HG03460 (cell line): ENCODE measurements around the gene SLC6A12.
"Not testable (repeated sequence)": the region's sequence is repeated elsewhere in the genome, so short reads cannot be mapped to it uniquely, and the experiment has no call there.

ENCODE experiments used
- ATAC-seq: cut with Tn5 transposase; IDR thresholded peaks from one replicate; pipeline ENCODE4 v1.9.1; 2021; ENCODE audit not compliant: unreplicated experiment

SLC6A12 gene

GRCh38 chr12:235967-236366, 22.0 kb upstream of the SLC6A12 start:
- not testable (repeated sequence) for ATAC-seq

- ATAC-seq = no peak
Measured at GRCh38 chr12:234891-235415, 21.0 kb upstream of the SLC6A12 start.

DNA sequence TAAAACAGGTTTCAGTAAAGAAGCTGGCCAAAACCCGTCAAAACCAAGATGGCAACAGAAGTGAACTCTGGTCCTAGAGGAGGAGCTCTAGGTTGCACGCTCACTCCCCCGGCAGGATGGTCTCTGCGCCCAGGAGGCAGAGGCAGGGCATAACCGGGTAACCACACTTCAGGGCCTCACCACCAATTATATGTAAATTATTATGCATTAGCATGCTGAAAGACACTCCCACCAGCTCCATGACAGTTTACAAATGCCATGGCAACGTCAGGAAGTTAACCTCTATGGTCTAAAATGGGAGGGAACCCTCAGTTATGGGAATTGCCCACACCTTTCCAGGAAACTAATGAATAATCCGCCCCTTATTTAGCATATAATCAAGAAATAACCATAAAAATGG, 20.1 kb upstream of the SLC6A12 start:
- ATAC-seq = no peak

DNA sequence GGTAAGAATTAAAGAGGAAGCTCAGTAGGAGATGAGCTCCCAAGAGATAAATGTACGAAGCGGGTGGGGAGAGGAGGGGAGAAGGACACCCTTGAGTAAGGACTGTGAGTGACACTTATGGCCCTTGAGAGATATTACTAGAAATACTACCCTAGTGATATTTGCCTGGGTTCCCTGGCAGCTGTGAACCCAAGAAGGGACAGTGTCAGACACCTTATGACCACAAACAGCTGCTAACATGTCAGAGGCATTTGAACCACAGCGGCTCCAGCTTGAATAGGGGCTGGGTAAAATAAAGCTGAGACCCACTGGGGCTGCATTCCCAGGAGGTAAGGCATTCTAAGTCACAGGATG, 19.6 kb upstream of the SLC6A12 start:
- ATAC-seq = no peak

- ATAC-seq = no peak
Measured at GRCh38 chr12:232731-233614, 19.0 kb upstream of the SLC6A12 start.

GRCh38 chr12:230925-231671, 17.1 kb upstream of the SLC6A12 start:
- no peak for ATAC-seq

GRCh38 chr12:229441-230191, 15.7 kb upstream of the SLC6A12 start:
- ATAC-seq = no peak

GRCh38 chr12:228846-229200, 14.9 kb upstream of the SLC6A12 start:
- ATAC-seq = no peak

GRCh38 chr12:227923-228845, 14.2 kb upstream of the SLC6A12 start:
- no peak for ATAC-seq

DNA sequence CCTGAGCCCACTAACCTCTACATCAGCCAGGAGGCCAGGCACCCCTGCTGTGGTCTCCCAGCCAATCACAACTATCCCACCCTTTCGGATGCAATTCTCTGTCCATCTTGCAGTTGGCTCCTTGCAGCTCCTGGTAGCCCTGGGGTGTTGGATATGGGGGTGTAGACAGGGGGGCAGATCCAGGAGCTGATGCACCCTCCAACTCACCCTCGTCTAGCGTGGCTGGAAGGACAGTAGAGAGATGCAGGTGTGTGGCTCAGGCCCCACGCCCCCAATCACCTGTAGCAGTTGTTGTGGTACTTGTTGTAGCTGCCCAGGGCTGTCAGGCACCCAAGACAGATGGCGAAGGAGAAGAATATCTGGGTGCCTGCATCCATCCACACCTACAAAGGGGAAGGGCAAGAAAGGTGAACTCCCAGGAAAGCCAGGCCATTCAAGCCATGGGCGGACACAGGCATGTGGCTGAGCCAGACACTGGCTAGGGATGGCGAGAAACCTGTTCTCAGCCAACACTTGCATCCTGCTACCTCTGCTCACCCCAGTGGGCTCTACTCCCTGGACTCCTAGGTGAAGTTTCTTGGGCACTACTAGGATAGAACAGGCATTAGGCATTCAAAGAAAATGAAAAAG, 13.4 kb upstream of the SLC6A12 start:
- no peak for ATAC-seq

DNA sequence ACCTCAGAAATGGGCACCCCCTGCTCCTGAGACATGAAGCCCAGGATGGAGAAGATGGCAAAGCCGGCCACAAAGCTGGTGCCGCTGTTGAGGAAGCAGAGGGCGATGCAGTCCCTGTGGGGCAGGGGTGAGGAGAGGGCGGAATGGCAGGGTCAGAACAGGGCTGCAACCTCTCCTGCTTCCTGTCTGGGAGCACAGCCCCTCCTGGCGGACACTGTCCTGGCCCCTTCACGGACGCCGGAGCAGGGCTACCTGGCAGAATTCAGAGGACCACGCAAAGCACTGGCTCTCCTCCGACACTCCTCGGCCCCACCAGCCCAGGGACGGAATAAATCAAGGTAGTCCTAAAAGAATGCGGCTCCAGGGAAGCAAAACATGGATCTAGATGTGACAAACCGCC, 12.4 kb upstream of the SLC6A12 start:
- no peak for ATAC-seq

- ATAC-seq = no peak
Measured at GRCh38 chr12:225012-225411, 11.1 kb upstream of the SLC6A12 start.

DNA sequence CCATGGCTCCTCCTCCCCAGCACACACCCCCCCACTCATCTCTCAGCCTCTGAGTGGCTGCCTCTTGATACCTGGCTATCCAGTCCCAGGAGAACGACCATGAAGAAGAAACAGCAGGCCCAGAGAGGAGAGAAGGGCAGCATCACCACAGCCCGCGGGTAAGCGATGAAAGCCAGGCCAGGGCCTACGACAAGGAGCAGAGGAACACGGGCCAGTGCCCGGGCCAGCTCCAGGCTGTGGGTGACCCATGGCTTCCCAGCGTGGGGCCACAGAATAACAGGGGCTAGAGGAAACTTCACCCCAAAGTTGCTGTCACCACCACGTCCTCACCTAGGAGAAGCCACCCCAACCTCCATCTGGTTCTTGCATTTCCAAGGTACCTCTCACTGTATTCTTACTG, 10.4 kb upstream of the SLC6A12 start:
- ATAC-seq = no peak

DNA sequence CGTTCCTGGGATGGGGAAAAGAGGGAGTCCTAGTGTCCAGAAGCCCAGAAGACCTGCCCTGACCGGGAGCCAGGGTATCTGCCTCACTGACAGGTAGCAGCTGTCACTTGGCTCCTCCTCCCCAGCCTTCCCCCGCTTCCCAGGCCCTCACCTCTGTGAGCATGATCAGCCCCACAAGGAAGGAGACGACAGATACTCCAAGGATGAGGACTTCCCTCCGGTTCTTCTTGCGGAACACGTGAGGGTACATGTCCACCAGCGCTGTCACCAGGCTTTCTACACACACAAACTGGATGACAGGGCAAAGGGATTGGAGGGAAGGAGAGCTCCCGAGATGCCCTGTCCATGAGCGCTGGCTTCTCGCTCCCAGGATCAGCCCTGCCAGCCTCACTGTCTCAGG, 9.9 kb upstream of the SLC6A12 start:
- ATAC-seq = no peak

- ATAC-seq = no peak
Measured at GRCh38 chr12:221736-222135, 7.8 kb upstream of the SLC6A12 start.

DNA sequence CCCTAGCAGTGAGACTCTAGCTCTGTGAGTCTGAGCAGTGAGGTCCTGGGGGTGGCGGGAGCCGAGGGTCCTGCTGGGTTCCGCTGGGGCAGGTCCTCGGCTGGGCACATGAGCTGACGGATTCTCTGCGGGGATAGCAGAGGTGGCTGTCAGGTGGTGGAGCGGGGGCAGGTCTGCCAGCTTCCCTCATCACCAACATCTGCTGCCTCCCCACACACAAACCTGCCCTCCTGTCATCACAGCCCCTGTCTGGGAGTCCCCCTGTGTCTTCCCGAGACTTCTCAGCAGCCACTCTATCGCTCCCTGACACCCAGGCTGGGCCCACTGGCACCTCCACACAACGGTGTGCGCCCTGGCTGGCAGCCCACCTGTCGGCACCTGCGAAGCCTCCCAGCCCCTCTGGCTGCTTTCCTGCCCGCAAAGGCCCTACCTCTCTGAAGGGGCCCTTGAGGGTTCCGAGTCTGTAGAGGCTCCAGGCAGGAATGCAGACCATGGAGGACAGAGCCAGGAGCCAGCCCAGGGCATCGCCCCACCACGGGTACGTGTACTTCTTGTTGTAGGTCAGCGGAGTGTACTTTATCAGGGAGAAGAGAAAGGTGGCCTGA, 7.1 kb upstream of the SLC6A12 start:
- ATAC-seq = no peak

GRCh38 chr12:220491-220890, 6.5 kb upstream of the SLC6A12 start:
- no peak for ATAC-seq

DNA sequence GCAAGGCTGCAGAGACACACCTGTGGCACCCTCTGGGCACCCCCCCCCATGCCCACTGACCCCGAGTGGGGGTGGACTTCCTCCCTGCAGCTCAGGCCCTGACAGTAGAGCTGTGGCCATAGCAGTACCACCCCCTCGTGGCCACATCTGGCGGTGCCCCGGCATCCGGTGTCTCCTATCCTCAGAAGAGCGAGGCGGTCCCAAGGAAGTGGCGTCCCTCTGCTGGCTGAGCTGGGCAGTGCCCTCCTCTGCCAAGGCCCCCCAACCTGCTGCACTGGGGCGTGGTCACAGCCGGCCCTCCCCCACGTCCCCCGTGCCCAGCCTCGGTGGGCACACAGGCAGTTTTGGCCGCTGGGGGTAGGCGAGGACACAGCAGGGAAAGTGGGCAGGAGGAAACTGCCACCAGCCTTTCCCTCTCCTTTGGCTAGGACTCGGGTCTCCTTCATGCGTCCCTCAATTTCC, 6.0 kb upstream of the SLC6A12 start:
- ATAC-seq = no peak
